ENCODE results near the gene TMEM101.

Gene TMEM101

DNA sequence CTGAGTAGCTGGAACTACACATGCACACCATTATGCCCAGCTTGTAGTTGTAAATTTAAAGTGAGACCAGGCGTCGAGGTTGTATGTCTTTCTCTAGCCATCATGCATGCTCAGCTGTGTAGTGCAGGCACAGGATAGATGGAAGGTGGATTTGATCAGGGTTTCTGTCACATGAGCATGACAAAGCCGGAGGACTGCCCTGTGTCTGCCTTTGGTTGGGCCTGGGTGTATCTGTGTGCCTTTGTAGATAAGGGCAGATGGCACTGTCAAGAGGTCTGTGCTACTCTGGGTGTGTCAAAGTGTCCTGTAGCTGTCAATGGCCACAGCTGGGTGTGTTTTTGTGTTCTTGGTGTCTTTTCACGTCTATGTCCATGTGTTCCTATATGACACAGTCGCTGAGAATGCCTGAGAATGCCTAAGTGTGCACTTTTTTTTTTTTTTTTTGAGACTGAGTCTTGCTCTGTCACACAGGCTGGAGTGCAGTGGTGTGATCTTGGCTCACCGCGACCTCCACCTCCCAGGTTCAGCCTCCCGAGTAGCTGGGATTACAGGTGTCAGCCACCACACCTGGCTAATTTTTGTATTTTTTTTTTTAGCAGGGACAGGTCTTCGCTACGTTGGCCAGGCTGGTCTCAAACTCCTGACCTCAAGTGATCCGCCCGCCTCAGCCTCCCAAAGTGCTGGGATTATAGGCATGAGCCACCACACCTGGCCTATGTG is 14.5 kb downstream of the TMEM101 start:
- DNase-seq, result no peak

GRCh38 chr17:43999024-43999423 is 15.7 kb downstream of the TMEM101 start:
- DNase-seq, result no peak

- DNase-seq, result no peak
Observed at GRCh38 chr17:43998552-43998951, 16.2 kb downstream of the TMEM101 start.

DNA sequence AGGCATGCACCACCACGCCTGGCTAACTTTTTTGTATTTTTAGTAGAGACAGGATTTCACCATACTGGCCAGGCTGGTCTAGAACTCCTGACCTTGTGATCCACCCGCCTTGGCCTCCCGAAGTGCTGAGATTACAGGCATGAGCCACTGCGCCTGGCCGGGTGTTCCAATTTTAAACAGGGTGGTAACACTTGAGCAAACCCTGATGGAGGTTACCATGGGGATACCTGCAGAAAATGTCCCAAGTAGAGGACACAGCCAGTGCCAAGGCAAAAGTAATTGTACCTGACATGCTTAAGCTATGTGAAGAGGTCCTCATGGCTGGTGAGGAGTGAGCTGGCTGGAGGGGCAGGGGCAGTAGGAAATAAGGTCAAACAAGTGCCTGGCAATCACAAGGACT is 17.6 kb downstream of the TMEM101 start:
- DNase-seq, result peak; percentile 18

- DNase-seq, result no peak
Observed at GRCh38 chr17:43995150-43995471, 19.7 kb downstream of the TMEM101 start.

DNA sequence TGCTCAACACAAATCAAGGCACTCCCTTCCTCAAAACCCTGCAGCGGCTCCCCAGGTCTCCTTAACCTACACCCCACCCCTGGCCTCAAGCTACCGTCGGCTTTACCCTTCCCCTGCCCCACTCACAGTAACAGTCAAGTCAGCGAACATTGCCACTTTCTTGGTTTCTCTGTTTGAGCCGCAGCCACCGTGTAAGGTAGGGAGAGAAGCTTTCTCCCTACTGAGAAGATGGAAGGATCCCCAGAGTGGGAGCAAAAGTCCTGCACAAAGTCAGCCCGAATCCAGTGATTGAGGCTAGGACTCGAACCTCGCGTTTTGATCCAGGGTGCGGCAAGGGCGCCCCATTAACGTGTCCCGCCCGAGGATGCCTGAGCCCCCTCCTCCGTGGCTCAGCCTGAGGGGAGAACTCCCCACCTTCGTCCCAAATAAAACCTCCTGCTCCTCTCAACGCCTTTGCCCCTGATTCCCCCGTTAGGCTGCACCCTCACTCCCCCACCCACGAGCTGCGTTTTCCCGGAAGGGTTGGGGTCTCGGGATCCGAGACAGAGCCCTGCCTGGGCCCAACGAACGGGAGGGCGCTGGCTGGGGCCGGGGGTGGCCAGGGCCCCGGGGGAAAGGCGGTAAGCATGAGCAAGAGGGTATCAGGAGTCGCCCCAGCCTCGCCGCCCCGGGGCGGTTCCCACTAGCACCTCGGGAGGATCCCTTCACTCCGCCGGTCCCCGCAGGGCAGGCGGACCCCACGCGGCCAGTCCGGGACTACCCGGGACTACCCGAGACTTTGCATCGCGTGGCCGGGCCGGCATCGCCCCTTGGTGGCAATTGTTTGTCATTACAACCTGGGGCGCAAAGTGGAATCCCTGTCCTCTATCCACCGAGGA is 20.3 kb downstream of the TMEM101 start:
- peak; percentile 16 for DNase-seq

DNA sequence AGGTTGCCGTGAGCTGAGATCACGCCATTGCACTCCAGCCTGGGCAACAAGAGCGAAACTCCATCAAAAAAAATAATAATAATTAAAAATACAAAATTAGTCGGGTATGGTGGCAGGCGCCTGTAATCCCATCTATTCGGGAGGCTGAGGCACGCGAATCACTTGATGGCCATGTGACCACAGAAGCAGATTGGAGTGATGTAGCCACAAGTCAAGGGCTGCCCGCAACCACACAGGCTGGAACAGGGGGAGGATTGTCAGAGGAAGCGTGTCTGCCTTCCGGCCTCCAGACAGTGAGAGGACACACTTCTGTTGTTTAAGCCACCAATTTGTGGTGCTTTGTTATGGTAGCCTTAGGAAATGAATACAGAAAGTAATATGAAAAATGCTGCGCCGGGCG is 22.1 kb downstream of the TMEM101 start:
- no peak for DNase-seq

GRCh38 chr17:43988301-43988700 is 26.5 kb downstream of the TMEM101 start:
- DNase-seq, result peak; percentile 58

DNA sequence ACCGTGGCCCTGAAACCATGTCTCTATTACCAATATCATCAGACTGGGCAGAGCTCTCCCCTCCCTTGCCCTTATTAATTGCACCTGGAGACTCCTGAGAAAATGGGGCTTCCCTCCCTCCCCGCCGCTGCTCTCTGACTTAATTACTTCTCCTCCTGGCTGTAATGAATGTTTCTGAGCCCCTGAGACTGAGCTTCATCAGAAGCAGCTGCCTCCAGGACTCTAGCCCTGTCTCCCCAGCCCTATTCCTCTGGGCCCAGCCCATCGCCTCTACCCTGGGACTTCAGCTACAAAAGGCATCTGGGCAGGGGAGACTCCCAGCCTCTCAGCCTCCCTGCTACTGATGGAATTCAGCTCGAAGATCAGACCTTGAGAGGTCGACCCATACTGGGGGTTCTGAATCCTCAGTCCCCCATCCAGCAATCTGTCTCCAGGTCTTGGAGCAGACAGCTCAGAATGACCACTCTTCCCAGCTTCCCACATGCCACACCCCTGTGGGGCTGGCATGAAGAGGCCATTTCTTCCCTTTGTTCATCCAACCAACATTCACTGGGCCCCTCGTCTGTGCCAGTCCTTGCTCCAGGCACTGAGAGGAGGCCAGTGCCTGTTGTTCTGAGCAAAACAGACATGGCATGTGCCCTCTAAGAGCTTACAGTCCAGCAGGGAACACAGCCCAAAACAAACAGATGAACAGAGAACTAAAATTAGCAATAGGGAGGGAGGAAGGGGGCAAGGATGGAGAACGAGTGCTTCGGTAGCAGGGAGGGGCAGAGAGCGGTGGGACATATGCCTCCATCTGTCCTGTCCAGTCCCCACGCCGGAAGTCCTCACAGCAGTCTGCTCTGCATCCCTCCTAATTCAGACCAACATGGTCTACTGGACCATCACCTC is 27.4 kb downstream of the TMEM101 start:
- DNase-seq, result no peak

GRCh38 chr17:43986225-43986981 is 28.4 kb downstream of the TMEM101 start:
- DNase-seq, result no peak

GRCh38 chr17:43984521-43984920 is 30.2 kb downstream of the TMEM101 start:
- no peak for DNase-seq

DNA sequence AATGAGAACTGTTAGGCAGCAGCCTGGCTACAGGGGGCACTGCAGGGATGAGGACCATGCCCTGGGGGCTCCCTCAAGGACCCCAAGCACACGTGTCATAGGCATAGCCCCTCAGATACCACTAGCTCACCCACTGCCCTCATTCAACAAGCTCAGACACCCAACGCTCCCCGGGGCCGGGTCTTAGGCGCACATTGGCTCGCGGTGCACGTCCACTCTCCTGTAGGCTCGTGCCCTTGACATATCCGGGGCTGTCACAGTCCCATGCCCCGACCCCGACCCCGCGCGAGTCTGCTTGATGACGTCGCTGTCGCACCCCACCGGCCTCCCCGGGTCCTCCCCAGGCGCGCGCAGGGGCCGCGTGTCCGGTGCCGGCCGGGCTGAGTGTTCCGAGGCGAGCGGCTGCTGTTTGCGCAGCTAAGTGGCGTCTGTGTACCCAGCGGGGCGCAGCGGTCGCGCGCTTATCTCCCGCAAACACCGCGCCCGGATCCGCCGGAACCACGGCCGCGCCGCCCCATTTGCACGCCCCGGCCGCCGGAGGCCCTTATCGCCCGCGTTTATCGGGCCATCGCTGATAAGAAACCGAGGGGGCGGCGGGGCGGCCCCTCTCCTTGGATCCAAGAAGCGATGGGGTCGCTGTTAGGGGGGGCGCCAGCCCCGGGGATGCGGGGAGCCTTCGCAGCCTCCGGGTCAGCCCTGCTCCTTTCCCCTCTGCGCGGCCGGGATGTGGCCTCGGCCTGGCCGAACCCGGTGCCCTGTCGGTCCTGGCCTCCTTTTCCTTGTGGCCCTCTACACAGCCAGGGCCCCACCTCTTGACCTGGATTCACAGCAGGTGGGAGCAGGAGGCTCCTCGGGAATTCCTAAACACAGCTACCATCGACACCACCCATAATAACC is 31.0 kb downstream of the TMEM101 start:
- DNase-seq, result no peak

GRCh38 chr17:43983196-43983514 is 31.6 kb downstream of the TMEM101 start:
- DNase-seq, result no peak

DNA sequence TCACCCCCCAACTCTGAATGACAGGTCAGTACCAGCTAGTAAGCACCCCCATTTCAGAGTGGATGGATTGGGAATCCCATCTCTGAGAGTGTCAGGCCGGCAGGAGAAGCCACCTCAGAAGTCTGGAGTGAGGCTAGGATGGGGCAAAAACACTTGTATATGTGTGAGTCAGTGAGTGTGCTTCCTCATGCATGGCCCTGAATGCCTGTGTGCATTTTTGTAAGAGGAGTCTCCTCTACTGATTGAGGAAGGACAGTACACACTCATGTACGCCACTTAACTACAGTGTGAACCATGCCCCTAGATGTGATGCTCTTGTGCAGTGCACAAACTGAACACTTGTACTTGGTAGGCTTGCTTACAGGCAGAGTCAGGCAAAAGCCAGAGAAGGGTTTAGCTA is 32.6 kb downstream of the TMEM101 start:
- DNase-seq, result no peak

- no peak for DNase-seq
Observed at GRCh38 chr17:43979671-43980070, 35.1 kb downstream of the TMEM101 start.

GRCh38 chr17:43979011-43979410 is 35.8 kb downstream of the TMEM101 start:
- DNase-seq, result no peak

DNA sequence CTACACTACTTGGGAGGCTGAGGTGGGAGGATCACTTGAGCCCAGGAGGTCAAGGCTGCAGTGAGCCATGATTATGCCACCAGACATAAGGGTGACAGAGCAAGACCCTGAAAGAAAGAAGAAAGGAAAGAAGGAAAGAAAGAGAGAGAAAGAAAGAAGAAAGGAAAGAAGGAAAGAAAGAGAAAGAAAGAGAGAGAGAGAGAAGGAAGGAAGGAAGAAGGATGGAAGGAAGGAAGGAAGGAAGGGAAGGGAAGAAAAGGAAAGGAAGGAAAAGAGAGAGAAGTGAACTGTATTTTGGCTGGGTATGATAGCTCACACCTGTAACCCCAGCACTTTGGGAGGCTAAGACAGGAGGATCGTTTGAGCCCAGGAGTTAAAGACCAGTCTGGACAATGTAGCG is 36.7 kb downstream of the TMEM101 start:
- DNase-seq, result no peak

DNA sequence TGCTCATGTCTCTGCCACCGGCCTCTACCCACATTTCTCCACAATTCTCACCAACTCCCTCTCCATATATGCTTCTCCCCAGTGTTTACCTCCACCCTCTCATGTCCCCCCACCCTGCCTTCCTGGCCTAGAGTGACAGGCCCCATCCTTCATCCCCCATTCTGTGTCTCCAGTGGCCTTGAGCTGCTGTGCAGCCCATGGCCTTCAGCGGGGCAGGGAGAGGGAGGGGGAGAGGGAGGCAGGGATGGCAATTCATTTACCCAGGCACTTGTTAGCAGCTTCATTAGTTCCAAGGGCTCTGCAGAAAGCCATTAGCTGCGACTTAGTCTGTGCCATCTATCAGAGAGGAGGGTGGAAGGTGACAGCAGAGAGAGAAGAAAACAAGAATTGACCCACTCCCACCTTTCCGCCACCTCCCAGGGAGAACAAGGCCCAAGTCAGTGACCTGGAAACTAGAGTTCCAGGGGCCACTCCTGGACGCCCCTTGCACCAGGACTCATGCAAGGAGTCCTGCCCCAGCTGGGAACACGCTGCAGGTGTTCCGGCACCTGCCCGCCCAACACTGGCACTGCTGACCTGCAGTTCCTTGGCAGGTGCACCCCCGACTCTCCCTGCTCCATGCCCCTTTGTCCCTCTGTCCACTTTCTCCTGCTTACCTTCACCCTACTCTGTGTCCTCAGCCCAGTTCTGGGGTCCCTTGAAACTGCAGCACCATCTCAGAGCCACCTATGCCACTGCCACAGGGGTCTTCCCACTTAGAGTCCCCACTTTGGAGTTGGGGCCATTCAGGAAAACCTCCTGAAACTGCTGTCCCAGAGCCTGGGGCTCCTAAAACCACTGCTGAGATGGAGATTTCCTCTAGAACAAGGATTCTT is 37.6 kb downstream of the TMEM101 start:
- DNase-seq, result no peak

DNA sequence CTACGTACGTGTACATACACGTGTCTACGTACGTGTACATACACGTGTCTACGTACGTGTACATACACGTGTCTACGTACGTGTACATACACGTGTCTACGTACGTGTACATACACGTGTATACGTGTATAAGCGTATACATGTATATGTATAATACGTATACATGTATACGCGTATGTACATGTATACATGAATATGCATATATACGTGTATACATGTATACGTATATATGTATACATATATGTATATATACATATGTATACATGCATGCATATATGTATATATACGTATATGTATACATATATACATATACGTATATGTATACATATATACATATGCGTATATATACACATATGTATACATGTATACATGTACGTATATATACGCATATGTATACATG is 38.9 kb downstream of the TMEM101 start:
- DNase-seq, result no peak

DNA sequence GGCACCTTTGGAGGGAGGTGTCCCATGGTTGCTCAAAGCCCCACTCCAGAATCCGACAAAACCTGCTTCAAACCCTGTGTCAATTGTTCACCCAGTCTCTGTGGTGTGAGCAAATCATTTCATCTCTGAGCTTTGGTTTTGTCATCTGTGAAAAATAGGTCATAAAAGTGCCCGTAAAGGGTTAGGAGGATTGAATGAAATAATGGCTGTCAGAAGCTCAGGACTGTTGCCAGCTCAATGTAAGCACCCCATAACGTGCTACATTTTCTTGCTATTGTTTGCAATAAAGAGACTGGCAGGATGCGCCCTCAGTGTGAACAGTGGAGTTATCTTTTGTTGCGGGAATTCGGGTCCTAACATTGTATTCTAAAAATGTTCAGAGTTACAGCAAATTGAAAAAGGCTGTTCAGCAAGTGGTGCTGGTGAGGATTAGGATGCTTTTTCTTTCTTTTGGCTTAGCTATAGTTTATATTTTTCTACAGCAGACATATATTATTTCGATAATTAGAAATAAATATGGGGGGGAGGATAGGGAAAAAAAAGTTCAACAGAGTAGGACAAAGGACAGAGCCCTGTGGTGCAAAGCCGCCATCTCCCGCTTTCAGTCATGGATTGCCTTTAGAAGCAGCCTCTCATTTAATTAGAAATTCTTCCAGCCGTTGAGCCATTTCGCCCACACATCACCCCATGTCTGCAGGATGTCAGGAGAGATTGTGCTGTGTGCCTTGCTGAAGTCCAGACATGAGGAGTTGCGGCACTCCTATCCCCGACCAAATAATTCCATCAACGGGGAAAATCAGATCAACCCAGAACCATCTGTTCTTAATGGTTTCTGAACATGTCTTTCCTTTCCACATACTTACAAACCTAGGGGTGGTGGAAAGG is 40.1 kb downstream of the TMEM101 start:
- DNase-seq, result no peak

All from DMS79 (cell line).